Esophagus squamous epithelium (tissue), 4 donors: ENCODE data around the gene CYB5R4.

ENCODE experiments used
- CTCF ChIP-seq, 6 experiments: fragments of 450-650 bp in 4 of 6; fragments of 200-600 bp in 2 of 6; sonication (generic) in 2 of 6; IDR thresholded peaks; one replicate each; pipeline ENCODE4 v1.5.1; 2016 to 2019; ENCODE audit warnings: antibody characterized with exemption in 6 of 6, mild to moderate bottlenecking in 4 of 6, moderate library complexity in 4 of 6
- POLR2A ChIP-seq, 4 donors: fragments of 450-650 bp; IDR thresholded peaks; one replicate each; pipeline ENCODE4 v1.6.1; 2017; ENCODE audit warnings: antibody characterized with exemption in 4 of 4, mild to moderate bottlenecking in 4 of 4, moderate library complexity in 3 of 4

DNA sequence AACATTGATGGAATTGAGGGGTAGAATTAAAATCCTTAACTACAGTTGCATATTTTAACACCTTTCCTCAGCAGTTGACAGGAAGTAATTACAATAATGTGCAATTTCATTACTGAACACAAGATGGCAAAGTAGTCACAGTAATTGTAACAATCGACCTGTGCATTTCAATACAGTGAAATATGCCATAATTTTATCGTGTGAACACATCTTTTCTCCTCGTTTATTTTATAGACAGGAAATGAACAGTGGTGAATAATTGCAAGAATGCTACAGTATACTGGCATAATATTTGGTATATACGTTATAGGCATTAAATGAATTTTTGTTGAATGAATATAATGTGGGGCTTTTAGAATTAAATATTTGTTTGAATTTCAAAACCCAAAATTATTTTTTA, 25.0 kb downstream of the CYB5R4 start:
- peak; percentile 51 to 81 (median 68) for TF ChIP-seq CTCF (IDR thresholded peaks at IDR 0.05)
- TF ChIP-seq POLR2A (IDR thresholded peaks at IDR 0.05), result no peak
